Measurements from ENCODE around the gene LSAMP. TPM values are rescaled to one million over a fixed set of nuclear protein-coding genes. Genes with fewer than 3 reads are reported as not detected.

LSAMP gene
- polyA plus RNA-seq, 2 of the 4 experiments (the other 2 are of a cell fraction) = 0.12 to 0.53 TPM

- Histone ChIP-seq H3K9me3 (no peaks in the 10 kb centered on the region), H3K4me3 (no peak overlapping the region), H3K4me2 (peak overlapping the region; percentile 66), H3K4me1 (peaks cover 50% of the 10 kb centered on the region), H3K27ac (peak overlapping the region; percentile 78 to 92)
- DNase-seq (ENCODE audit: low read depth in 1 of 2, low spot score in 1 of 2) = peak; percentile 94 to 96
- ATAC-seq = peak; percentile 93 to 97
- WGBS (ENCODE audit: missing lambda C conversion rate) = 0% methylated on average over 3 of the region's 3 CpGs
- ChIA-PET POLR2A (no interaction called here), CTCF (interaction anchor here (2.0 to 2.7 kb wide), 3 partner anchors 9 to 573 kb away, joined by 5 to 14 read pairs (median 8); no protein-coding TSS in a partner anchor)
- FAIRE-seq = peak; percentile 79
- TF ChIP-seq FOXS1 (CRISPR knock-in tag; IDR thresholded peaks at IDR 0.05) (0 out of 2 replicates have a peak, but pooled peaks have one; percentile 3), EP300 (IDR thresholded peaks at IDR 0.05) (no peak), SREBF2 (IDR thresholded peaks at IDR 0.05) (no peak), USF2 (IDR thresholded peaks at IDR 0.05) (no peak), HDAC2 (IDR thresholded peaks at IDR 0.05) (no peak), REST (IDR thresholded peaks at IDR 0.05) (no peak), ESRRA (IDR thresholded peaks at IDR 0.05; ENCODE audit: borderline replicate concordance, low read length) (no peak), RNF2 (IDR thresholded peaks at IDR 0.05; ENCODE audit: borderline replicate concordance, low read depth) (no peak), HOXB13 (CRISPR knock-in tag; IDR thresholded peaks at IDR 0.05; ENCODE audit: low read depth) (no peak), EHMT2 (IDR thresholded peaks at IDR 0.05; ENCODE audit: low read depth) (no peak), CBX2 (IDR thresholded peaks at IDR 0.05; ENCODE audit: borderline replicate concordance, low read depth) (no peak), ELK1 (IDR thresholded peaks at IDR 0.05; ENCODE audit: low read depth, low read length) (no peak), NFE2L2 (conservative IDR thresholded peaks at IDR 0.05; ENCODE audit: low read length) (peak; percentile 18; the same call in 1 of the 2 replicates), PHF8 (IDR thresholded peaks at IDR 0.05; ENCODE audit: borderline replicate concordance, low read depth) (no peak), PBX3 (IDR thresholded peaks at IDR 0.05) (no peak), HES2 (IDR thresholded peaks at IDR 0.05) (no peak), FOSL2 (IDR thresholded peaks at IDR 0.05) (peak; percentile 99), FOSL2 (CRISPR knock-in tag; IDR thresholded peaks at IDR 0.05) (peak; percentile 100), RFX5 (IDR thresholded peaks at IDR 0.05) (no peak), ZFP36 (IDR thresholded peaks at IDR 0.05; ENCODE audit: borderline replicate concordance, partially characterized antibody) (no peak), EHF (CRISPR knock-in tag; IDR thresholded peaks at IDR 0.05) (no peak), JUNB (IDR thresholded peaks at IDR 0.05) (peak; percentile 96), E2F6 (IDR thresholded peaks at IDR 0.05; ENCODE audit: borderline replicate concordance, low read depth) (no peak), NR3C1 (IDR thresholded peaks at IDR 0.05) (no peak), HOXB5 (CRISPR knock-in tag; IDR thresholded peaks at IDR 0.05) (0 out of 2 replicates have a peak, but pooled peaks have one; percentile 0), GATA3 (IDR thresholded peaks at IDR 0.05; ENCODE audit: borderline replicate concordance) (peak; percentile 87), BHLHE40 (IDR thresholded peaks at IDR 0.05; ENCODE audit: low read depth, low read length) (no peak), CHD4 (IDR thresholded peaks at IDR 0.05; ENCODE audit: borderline replicate concordance) (no peak), SMC3 (IDR thresholded peaks at IDR 0.05) (no peak), TFCP2L1 (CRISPR knock-in tag; IDR thresholded peaks at IDR 0.05) (no peak), POLR2A (IDR thresholded peaks at IDR 0.05; ENCODE audit: low read length) (no peak), TP53 (CRISPR knock-in tag; IDR thresholded peaks at IDR 0.05) (no peak), HOXA7 (CRISPR knock-in tag; IDR thresholded peaks at IDR 0.05) (no peak), ZC3H11A (IDR thresholded peaks at IDR 0.05) (no peak), JUN (IDR thresholded peaks at IDR 0.05) (peak; percentile 66 to 68; a peak in 3 of 5 replicates), RARB (CRISPR knock-in tag; IDR thresholded peaks at IDR 0.05) (no peak), MAFK (IDR thresholded peaks at IDR 0.05; ENCODE audit: partially characterized antibody) (no peak), MAX (IDR thresholded peaks at IDR 0.05) (peak; percentile 89)
Measured at GRCh38 chr3:115790759-115791158, 654.5 kb downstream of the LSAMP start.
